GM23338 (cell line): ENCODE results near the gene NSMCE1.

Experiments used
- CTCF ChIP-seq, 2 experiments: fragments of 200-600 bp in 1 of 2; sonication (generic) in 1 of 2; conservative IDR thresholded peaks; 2 replicates each; pipeline versions ENCODE4 v1.5.1 to v1.6.1; 2016 to 2017; ENCODE audit warnings: antibody characterized with exemption in 2 of 2, low read depth in 2 of 2, mild to moderate bottlenecking in 2 of 2, moderate library complexity in 1 of 2
- EZH2 ChIP-seq: fragments of 200-600 bp; sonication (generic); IDR thresholded peaks from one replicate; pipeline ENCODE4 v1.8.0; 2017; ENCODE audit warnings: antibody characterized with exemption, mild to moderate bottlenecking, low read depth; ENCODE audit not compliant: unreplicated experiment
- POLR2AphosphoS5 ChIP-seq: IDR thresholded peaks from 2 replicates; pipeline ENCODE4 v1.6.1; 2016; ENCODE audit warnings: antibody characterized with exemption, low read depth

- TF ChIP-seq CTCF (conservative IDR thresholded peaks at IDR 0.05; ENCODE audit: low read depth in 2 of 2): no peak
- no peak for TF ChIP-seq EZH2
- TF ChIP-seq POLR2AphosphoS5: no peak
Measured at GRCh38 chr16:27311897-27312303, 43.3 kb upstream of the NSMCE1 start.
